BJ (cell line): ENCODE results near the gene PRKAG2. TPM values are rescaled to one million over a fixed set of nuclear protein-coding genes. Genes with fewer than 3 reads are reported as not detected.

Experiments
- CTCF ChIA-PET: fragments of 350-600 bp; formaldehyde crosslinking; extraction: SDS; loops from one replicate; lab custom pipeline; 2021; ENCODE audit warnings: antibody characterized with exemption, inconsistent platforms; lab: Yijun Ruan, JAX
- POLR2A ChIA-PET: fragments of 300-600 bp; sonication (Branson Sonifier 250); formaldehyde crosslinking; extraction: SDS; loops from one replicate; lab custom pipeline; 2021; ENCODE audit warnings: antibody characterized with exemption; lab: Charles Lee
- DNase-seq: peaks from one replicate; pipeline ENCODE4 v3.0.0-alpha.2; 2011; ENCODE audit warnings: low read depth
- H3K27me3 ChIP-seq: 2 replicates; pipeline ENCODE4 v1.6.0; 2011; ENCODE audit warnings: low read length; ENCODE audit not compliant: control insufficient read depth, insufficient read depth
- H3K36me3 ChIP-seq: 2 replicates; pipeline ENCODE4 v1.5.1; 2011; ENCODE audit warnings: low read length; ENCODE audit not compliant: control insufficient read depth, insufficient read depth
- H3K4me3 ChIP-seq: 2 replicates; pipeline ENCODE4 v1.5.1; 2011; ENCODE audit warnings: low read depth, mild to moderate bottlenecking, control low read depth, low read length
- CTCF ChIP-seq: IDR thresholded peaks from 2 replicates; pipeline ENCODE4 v1.5.1; 2011; ENCODE audit warnings: low read depth, mild to moderate bottlenecking, control low read depth, inconsistent platforms, low read length, moderate library complexity; ENCODE audit not compliant: insufficient read depth
- polyA plus RNA-seq: library from polyadenylated mRNA; depleted of rRNA; stranded (reverse); fragments of >200 nt; gene quantifications from 2 replicates; pipeline ENCODE4 v1.2.3, GENCODE V29; 2011

Gene PRKAG2
- polyA plus RNA-seq, 1 experiment, result 11.3 TPM

GRCh38 chr7:151833691-151834090, 43.2 kb downstream of the PRKAG2 start:
- peaks cover 2% of the 10 kb centered on the region; the same call in 1 of the 2 replicates for H3K27me3 ChIP-seq
- POLR2A ChIA-PET, result no interaction called here
- H3K4me3 ChIP-seq, result no peak overlapping the region
- no peaks in the 10 kb centered on the region for H3K36me3 ChIP-seq
- DNase-seq, result no peak
- TF ChIP-seq CTCF, result no peak
- CTCF ChIA-PET, result interaction anchor here (0.5 kb wide), 1 partner anchor 73 kb away, joined by 3 read pairs; no protein-coding TSS in a partner anchor

GRCh38 chr7:151833213-151833651, 43.7 kb downstream of the PRKAG2 start:
- H3K4me3 ChIP-seq, result no peak overlapping the region
- POLR2A ChIA-PET, result no interaction called here

DNA sequence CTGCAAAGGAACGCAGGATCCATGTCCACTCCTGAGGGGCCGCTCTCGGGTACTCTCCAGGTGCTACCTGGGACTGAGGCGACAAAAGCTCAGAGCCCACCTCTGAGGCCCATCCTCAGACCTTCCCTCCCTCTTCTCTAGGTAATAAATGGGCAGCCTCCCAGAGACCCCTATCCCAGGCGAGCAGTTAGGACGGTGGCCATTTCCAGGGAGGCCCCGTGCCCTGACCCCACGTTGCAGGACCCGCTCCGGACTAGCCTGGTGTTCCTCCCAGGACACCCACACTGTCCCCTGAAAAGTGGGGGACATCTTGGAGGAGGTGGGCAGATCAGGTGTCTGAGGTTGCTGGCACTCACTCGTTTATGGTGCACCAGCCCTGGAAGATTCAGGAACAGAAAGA, 44.3 kb downstream of the PRKAG2 start:
- Histone ChIP-seq H3K27me3 (peaks cover 4% of the 10 kb centered on the region; the same call in 1 of the 2 replicates), H3K4me3 (no peak overlapping the region), H3K36me3 (no peaks in the 10 kb centered on the region)
- POLR2A ChIA-PET, result no interaction called here
- no peak for TF ChIP-seq CTCF
- no peak for DNase-seq
- CTCF ChIA-PET, result interaction anchor here (0.7 kb wide), 1 partner anchor 308 kb away, joined by 3 read pairs; no protein-coding TSS in a partner anchor

More at GRCh38 chr7:151833213-151833651, 43.7 kb downstream of the PRKAG2 start:
- Histone ChIP-seq H3K27me3 (peaks cover 2% of the 10 kb centered on the region; the same call in 1 of the 2 replicates), H3K36me3 (no peaks in the 10 kb centered on the region)
- DNase-seq, result no peak
- CTCF ChIA-PET, result interaction anchor here (0.5 to 0.7 kb wide), 2 partner anchors 73 to 308 kb away, joined by 3 read pairs; no protein-coding TSS in a partner anchor
- no peak for TF ChIP-seq CTCF

- ChIA-PET CTCF (no interaction called here), POLR2A (no interaction called here)
Observed at GRCh38 chr7:151832138-151832537, 44.8 kb downstream of the PRKAG2 start.

GRCh38 chr7:151831606-151832005, 45.3 kb downstream of the PRKAG2 start:
- Histone ChIP-seq H3K27me3 (peaks cover 4% of the 10 kb centered on the region; the same call in 1 of the 2 replicates), H3K36me3 (no peaks in the 10 kb centered on the region), H3K4me3 (no peak overlapping the region)
- TF ChIP-seq CTCF, result no peak
- no peak for DNase-seq
- ChIA-PET CTCF (no interaction called here), POLR2A (no interaction called here)

More at GRCh38 chr7:151832138-151832537, 44.8 kb downstream of the PRKAG2 start:
- no peak overlapping the region for H3K4me3 ChIP-seq
- TF ChIP-seq CTCF, result no peak
- no peak for DNase-seq
- no peaks in the 10 kb centered on the region for H3K36me3 ChIP-seq
- peaks cover 4% of the 10 kb centered on the region; the same call in 1 of the 2 replicates for H3K27me3 ChIP-seq
